Epidermal melanocyte (primary cell): ENCODE measurements around the gene KRIT1.
"Not testable (repeated sequence)": the region's sequence is repeated elsewhere in the genome, so short reads cannot be mapped to it uniquely, and the experiment has no call there.

ENCODE experiments used
- DNase-seq: peaks from one replicate; pipeline ENCODE4 v3.0.0; 2011; ENCODE audit warnings: low spot score; ENCODE audit not compliant: insufficient read length

Gene KRIT1

GRCh38 chr7:92245487-92246359, at the start of gene KRIT1, which contains the start of gene ANKIB1:
Gene KRIT1 (minus strand): TSS chr7:92245914. CDS start chr7:92242135, 3,779 bp downstream.
Gene ANKIB1 (plus strand): TSS chr7:92245974. CDS start chr7:92294979, 49,005 bp downstream.
- DNase-seq, result peak; percentile 46

DNA sequence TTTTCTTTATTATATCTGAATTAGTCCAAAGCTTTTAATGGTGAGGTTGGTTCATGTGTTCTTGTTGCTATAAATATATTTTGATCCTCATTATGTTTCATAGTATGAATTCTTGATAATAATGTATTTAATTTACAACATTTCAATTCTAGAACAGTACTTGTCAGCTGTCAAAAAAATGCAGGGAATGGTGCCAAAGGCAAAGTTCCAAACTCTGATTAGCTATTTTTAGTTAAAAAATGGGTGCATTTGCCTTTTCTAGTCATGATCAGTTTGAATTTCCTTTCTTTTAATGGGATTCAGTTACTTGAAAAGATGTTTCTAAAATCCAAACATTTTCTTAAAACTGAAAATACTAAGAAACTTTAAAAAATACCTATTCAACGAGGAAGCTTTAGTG, 49.7 kb upstream of the KRIT1 start:
- no peak for DNase-seq

GRCh38 chr7:92293896-92294590, 48.3 kb upstream of the KRIT1 start:
- no peak for DNase-seq

GRCh38 chr7:92292981-92293380, 47.3 kb upstream of the KRIT1 start:
- no peak for DNase-seq

DNA sequence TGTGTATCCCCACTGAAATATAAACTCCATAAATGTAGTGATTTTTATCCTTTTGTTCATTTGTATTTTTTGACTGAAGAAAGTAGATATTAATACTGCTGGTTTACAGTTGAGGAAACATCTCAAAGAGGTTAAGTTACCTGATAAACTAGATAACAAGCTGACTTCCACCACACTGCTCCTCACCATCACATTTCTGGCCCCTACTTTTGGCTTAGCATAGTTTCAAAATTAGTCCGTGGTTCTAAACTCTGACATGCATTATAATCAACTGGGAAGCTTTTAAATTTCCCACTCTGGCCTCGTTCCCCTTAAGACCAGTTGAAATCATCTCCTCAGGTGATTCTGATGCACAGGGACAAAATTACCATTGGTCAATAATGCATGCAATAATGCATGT, 43.6 kb upstream of the KRIT1 start:
- DNase-seq, result no peak

- DNase-seq, result no peak
Measured at GRCh38 chr7:92282930-92283329, 37.2 kb upstream of the KRIT1 start.

- no peak for DNase-seq
Measured at GRCh38 chr7:92282221-92282814, 36.6 kb upstream of the KRIT1 start.

- DNase-seq, result no peak
Measured at GRCh38 chr7:92281031-92281430, 35.3 kb upstream of the KRIT1 start.

- no peak for DNase-seq
Measured at GRCh38 chr7:92279396-92280031, 33.8 kb upstream of the KRIT1 start.

DNA sequence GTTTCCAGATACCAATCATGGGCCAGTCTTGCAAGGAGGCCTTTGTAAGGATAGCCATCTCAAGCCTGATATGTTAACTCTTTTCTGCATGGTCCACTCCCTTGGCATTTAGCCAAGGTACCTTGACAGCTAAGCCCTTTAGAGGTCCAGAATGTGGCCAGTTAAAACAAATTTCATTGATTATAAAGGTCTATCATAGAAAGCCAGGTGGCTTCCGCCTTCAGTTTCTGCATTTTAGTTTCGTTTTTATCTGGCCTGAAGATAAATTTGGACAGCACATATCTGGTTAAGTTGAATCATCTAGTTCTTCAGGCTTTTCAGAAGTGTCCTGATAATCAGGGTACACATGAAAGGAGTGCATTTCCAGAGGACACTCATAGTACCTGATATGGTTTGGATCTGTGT, 30.7 kb upstream of the KRIT1 start:
- DNase-seq, result no peak

DNA sequence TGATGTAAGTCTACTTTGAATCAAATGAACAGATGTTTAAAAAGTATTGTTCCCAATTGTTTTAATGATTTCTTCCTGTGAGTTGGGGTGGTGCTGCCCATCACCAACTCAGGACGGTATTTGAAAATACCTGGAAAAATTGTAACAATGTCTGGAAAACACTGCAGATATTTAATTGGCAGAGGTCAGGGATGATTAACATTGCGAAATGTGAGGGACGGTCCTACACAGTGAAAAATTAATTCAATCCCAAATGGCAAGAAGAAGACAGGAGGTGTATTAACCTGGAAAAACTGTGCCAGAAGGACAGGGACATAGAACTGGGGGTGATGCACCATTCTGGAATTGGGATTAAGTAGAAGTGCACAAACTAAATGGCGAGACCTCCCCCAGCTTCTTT, 29.6 kb upstream of the KRIT1 start:
- DNase-seq, result no peak

- no peak for DNase-seq
Measured at GRCh38 chr7:92268921-92269320, 23.2 kb upstream of the KRIT1 start.

DNA sequence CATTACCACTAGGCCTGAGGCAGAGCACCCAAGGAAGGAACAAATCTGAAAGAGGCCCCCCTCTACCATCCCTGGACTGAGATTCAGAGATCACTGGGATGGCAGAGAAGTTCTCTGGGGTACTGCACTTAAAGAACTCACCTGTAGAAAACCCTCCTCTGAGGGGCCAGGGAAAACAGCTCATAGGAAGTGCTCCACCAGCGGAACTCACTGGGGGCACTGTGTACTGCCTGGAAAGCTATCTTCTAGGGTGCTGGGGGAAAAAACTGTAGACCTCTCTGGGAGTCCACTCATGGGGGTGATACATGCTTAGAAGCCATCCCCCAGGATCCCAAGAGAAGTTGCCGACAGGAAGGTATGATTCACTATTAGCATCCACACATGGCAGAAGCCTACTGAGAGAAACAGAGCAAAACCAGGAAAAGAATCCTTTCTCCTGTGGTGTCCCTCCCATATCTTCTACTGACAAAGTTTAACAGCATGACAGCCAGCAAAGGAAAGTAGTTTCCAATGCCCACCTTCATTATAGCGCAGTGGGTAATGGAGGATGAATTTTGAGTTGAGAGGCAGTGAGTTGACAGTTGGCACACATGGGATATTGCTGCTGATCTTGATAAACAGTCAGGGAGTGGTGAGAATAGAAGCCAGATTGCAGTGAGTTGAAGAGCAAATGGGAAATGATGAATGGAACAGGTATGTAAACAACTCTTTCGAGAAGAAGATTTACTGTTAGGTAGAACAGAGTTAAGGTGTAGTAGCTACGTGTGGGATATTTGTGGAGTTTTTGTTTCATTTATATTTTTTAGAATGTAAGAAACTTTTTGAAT, 20.9 kb upstream of the KRIT1 start:
- no peak for DNase-seq

DNA sequence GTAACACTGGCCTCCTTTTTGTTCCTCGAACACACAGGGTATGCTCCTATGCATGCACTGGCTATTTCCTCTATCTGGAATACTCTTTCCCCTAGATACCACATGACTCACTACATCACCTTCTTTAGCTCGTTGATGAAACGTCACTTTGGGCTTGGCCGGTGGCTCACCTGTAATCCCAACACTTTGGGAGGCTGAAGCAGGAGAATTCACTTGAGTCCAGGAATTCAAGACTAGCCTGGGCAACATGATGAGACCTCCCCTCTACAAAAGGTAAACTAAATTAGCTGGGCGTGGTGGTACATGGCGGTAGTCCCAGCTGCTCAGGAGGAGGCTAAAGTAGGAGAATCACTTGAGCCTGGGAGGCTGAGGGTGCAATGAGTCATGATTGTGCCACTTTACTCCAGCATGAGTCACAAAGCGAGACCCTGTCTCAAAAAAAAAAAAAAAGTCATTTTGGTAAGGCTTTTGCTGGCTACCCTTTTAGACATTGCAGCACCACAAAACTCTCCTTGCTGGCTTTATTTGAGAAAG, 14.6 kb upstream of the KRIT1 start:
- DNase-seq, result no peak

DNA sequence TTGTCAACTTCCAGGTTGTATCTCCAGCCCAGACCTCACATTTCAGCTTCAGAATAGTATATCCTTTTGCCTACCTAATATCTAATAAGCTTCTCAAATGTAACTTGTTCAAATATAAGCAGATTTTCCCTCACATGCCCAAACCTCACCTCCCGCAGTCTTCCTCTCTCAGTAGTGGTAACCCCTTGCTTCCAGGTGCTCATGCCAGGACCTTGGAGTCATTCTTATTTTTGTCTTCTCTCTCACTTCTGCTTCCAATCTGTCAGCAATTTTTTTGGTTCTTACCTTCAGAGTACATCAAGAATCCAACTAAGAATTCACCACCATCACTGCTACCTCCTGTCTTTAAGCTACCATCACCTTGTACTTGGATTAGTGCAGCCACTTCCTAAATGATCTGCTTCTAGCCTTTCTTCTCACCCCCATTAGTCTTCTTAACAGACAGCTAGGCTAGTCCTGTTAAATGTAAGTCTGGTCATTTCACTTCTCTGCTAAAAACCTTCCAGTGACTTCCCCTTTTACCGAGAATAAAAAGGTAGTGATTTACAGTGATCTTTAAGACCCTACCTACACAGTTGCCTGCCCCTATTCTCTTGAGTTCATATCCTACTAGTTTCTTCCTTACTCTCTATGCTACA, 14.0 kb upstream of the KRIT1 start:
- DNase-seq, result no peak

- no peak for DNase-seq
Measured at GRCh38 chr7:92259062-92259461, 13.3 kb upstream of the KRIT1 start.

- no peak for DNase-seq
Measured at GRCh38 chr7:92255308-92255707, 9.6 kb upstream of the KRIT1 start.

GRCh38 chr7:92254800-92255199, 9.1 kb upstream of the KRIT1 start:
- not testable (repeated sequence) for DNase-seq

DNA sequence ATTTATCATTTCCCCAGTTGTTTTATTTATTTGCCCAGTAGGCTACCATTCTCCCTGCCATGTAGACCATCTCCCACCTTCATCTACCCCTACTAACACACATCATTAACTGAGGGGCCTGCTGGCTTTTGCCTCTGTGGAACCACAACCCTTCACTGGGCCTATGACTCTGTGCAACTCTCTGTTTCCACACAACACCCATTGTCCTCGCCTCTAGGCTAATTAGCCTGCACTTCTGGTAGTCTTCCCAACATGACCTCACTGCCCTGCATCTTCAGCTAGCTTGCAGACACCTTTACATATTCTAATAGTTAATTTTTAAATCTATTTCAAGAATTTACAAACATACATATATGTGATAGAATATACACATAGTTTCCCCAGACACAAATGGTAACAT, 7.5 kb upstream of the KRIT1 start:
- no peak for DNase-seq

- no peak for DNase-seq
Measured at GRCh38 chr7:92251181-92251580, 5.5 kb upstream of the KRIT1 start.
